ENCODE results near the gene ANKS1B. TPM values are rescaled to one million over a fixed set of nuclear protein-coding genes. Genes with fewer than 3 reads are reported as not detected.
"Not testable (repeated sequence)": the region's sequence is repeated elsewhere in the genome, so short reads cannot be mapped to it uniquely, and the experiment has no call there.

Gene ANKS1B
- total RNA-seq, 1 donor from 2014 or later: 2.4 TPM

DNA sequence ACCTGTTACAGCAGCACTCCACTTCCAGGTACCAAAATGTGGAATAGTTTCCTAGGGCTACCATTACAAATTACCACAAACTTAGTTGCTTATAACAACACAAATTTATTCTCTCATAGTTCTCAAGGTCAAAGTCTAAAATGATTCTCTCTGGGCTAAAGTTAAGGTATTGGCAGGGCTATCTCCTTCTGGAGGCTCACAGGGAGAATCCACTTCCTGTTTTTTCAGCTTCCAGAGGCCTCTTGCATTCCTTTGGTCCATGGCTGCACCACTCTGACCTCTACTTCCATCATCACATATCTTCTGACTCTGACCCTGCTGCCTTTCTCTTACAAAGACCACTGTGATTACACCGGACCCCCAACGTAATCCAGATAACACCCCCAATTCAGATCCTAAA lies 340.1 kb downstream of the ANKS1B start:
- Histone ChIP-seq H3K9ac (ENCODE audit: low read length) (no peak overlapping the region), H3K36me3 (ENCODE audit: insufficient read depth, low read length) (no peaks in the 10 kb centered on the region), H3K4me3 (ENCODE audit: insufficient read depth, low read depth, low read length) (no peak overlapping the region), H3K79me2 (ENCODE audit: insufficient read depth, low read length) (no peaks in the 10 kb centered on the region), H2AFZ (ENCODE audit: low read depth, low read length) (no peak overlapping the region), H3K4me2 (ENCODE audit: low read length) (no peak overlapping the region), H4K20me1 (ENCODE audit: insufficient read depth, low read length) (no peaks in the 10 kb centered on the region), H3K27me3 (ENCODE audit: insufficient read depth, low read length) (no peaks in the 10 kb centered on the region), H3K4me1 (ENCODE audit: insufficient read depth, low read length) (no peaks in the 10 kb centered on the region), H3K9me3 (ENCODE audit: insufficient read depth, low read depth, low read length) (no peaks in the 10 kb centered on the region), H3K27ac (ENCODE audit: low read depth, low read length) (no peak overlapping the region)
- TF ChIP-seq EZH2 (IDR thresholded peaks at IDR 0.05; ENCODE audit: insufficient read depth, low read length): no peak
- TF ChIP-seq, protein P1, sequence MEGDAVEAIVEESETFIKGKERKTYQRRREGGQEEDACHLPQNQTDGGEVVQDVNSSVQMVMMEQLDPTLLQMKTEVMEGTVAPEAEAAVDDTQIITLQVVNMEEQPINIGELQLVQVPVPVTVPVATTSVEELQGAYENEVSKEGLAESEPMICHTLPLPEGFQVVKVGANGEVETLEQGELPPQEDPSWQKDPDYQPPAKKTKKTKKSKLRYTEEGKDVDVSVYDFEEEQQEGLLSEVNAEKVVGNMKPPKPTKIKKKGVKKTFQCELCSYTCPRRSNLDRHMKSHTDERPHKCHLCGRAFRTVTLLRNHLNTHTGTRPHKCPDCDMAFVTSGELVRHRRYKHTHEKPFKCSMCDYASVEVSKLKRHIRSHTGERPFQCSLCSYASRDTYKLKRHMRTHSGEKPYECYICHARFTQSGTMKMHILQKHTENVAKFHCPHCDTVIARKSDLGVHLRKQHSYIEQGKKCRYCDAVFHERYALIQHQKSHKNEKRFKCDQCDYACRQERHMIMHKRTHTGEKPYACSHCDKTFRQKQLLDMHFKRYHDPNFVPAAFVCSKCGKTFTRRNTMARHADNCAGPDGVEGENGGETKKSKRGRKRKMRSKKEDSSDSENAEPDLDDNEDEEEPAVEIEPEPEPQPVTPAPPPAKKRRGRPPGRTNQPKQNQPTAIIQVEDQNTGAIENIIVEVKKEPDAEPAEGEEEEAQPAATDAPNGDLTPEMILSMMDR (IDR thresholded peaks at IDR 0.05; ENCODE audit: insufficient read depth, low read depth, low read length): no peak
- Mint-ChIP-seq H3K27me3 (ENCODE audit: low read depth, unreplicated experiment) (no peaks in the 10 kb centered on the region), H3K4me3 (ENCODE audit: unreplicated experiment) (no peak overlapping the region), H3K4me1 (ENCODE audit: low read depth, unreplicated experiment) (peaks cover 6% of the 10 kb centered on the region), H3K36me3 (ENCODE audit: low read depth, unreplicated experiment) (no peaks in the 10 kb centered on the region), H3K27ac (ENCODE audit: unreplicated experiment) (no peak overlapping the region), H3K9me3 (ENCODE audit: unreplicated experiment) (no peaks in the 10 kb centered on the region)
- no peak for FAIRE-seq
- no peak for DNase-seq (ENCODE audit: low read depth)

GRCh38 chr12:99627459-99627858 lies 357.3 kb downstream of the ANKS1B start:
- no peak overlapping the region for H3K9ac ChIP-seq (ENCODE audit: low read length)
- Mint-ChIP-seq H3K4me1 (ENCODE audit: low read depth, unreplicated experiment) (no peaks in the 10 kb centered on the region), H3K9me3 (ENCODE audit: unreplicated experiment) (no peaks in the 10 kb centered on the region), H3K4me3 (ENCODE audit: unreplicated experiment) (no peak overlapping the region), H3K36me3 (ENCODE audit: low read depth, unreplicated experiment) (no peaks in the 10 kb centered on the region), H3K27me3 (ENCODE audit: low read depth, unreplicated experiment) (no peaks in the 10 kb centered on the region), H3K27ac (ENCODE audit: unreplicated experiment) (no peak overlapping the region)
- no peak for FAIRE-seq
- no peak overlapping the region for H3K4me3 ChIP-seq (ENCODE audit: insufficient read depth, low read depth, low read length)
- H3K36me3 ChIP-seq (ENCODE audit: insufficient read depth, low read length): no peaks in the 10 kb centered on the region
- no peaks in the 10 kb centered on the region for H3K4me1 ChIP-seq (ENCODE audit: insufficient read depth, low read length)
- no peaks in the 10 kb centered on the region for H3K9me3 ChIP-seq (ENCODE audit: insufficient read depth, low read depth, low read length)
- H4K20me1 ChIP-seq (ENCODE audit: insufficient read depth, low read length): no peaks in the 10 kb centered on the region
- H3K27me3 ChIP-seq (ENCODE audit: insufficient read depth, low read length): no peaks in the 10 kb centered on the region
- TF ChIP-seq, protein P1 (IDR thresholded peaks at IDR 0.05; ENCODE audit: insufficient read depth, low read depth, low read length): no peak
- no peak for TF ChIP-seq EZH2 (IDR thresholded peaks at IDR 0.05; ENCODE audit: insufficient read depth, low read length)
- no peak overlapping the region for H3K27ac ChIP-seq (ENCODE audit: low read depth, low read length)
- DNase-seq (ENCODE audit: low read depth): no peak
- no peak overlapping the region for H2AFZ ChIP-seq (ENCODE audit: low read depth, low read length)
- no peak overlapping the region for H3K4me2 ChIP-seq (ENCODE audit: low read length)
- H3K79me2 ChIP-seq (ENCODE audit: insufficient read depth, low read length): no peaks in the 10 kb centered on the region

GRCh38 chr12:99624591-99624990 lies 360.1 kb downstream of the ANKS1B start:
- not testable (repeated sequence) for H3K4me1 ChIP-seq (ENCODE audit: insufficient read depth, low read length); H3K27ac ChIP-seq (ENCODE audit: low read depth, low read length); DNase-seq (ENCODE audit: low read depth); H3K27me3 ChIP-seq (ENCODE audit: insufficient read depth, low read length); H3K36me3 Mint-ChIP-seq (ENCODE audit: low read depth, unreplicated experiment); H3K4me1 Mint-ChIP-seq (ENCODE audit: low read depth, unreplicated experiment); H2AFZ ChIP-seq (ENCODE audit: low read depth, low read length); H3K4me3 Mint-ChIP-seq (ENCODE audit: unreplicated experiment); H3K79me2 ChIP-seq (ENCODE audit: insufficient read depth, low read length); H4K20me1 ChIP-seq (ENCODE audit: insufficient read depth, low read length); FAIRE-seq; H3K36me3 ChIP-seq (ENCODE audit: insufficient read depth, low read length); H3K27ac Mint-ChIP-seq (ENCODE audit: unreplicated experiment); H3K4me3 ChIP-seq (ENCODE audit: insufficient read depth, low read depth, low read length); H3K4me2 ChIP-seq (ENCODE audit: low read length); H3K27me3 Mint-ChIP-seq (ENCODE audit: low read depth, unreplicated experiment); H3K9ac ChIP-seq (ENCODE audit: low read length); H3K9me3 ChIP-seq (ENCODE audit: insufficient read depth, low read depth, low read length)
- peaks cover 11% of the 10 kb centered on the region for H3K9me3 Mint-ChIP-seq (ENCODE audit: unreplicated experiment)
